Measurements from ENCODE around the gene ARPC1A.
"Not testable (repeated sequence)": the region's sequence is repeated elsewhere in the genome, so short reads cannot be mapped to it uniquely, and the experiment has no call there.

Gene ARPC1A

GRCh38 chr7:99325592-99326407, at the start of gene ARPC1A:
TSS of gene ARPC1A (plus strand) at chr7:99325898. CDS start at chr7:99333354, 7,456 bp downstream.
- DNase-seq (ENCODE audit: low spot score): peak; percentile 99

DNA sequence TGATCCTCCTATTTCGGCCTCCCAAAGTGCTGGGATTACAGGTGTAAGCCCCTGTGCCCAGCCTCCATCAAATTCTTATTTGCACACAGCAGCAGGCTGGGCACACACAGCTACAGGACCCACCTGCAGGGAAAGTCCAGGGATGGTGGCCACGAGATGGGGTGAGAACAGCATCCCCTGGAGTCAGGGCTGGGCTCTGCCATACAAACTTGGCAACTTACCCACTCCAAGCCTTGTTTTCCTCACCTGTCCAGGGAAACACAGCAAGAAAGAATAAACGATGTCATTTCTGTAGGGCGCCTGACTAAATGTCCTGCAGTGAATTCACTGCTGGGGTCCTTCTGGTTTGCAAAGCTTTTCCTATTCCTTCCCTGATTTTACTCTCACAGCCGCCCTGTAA, 47.5 kb upstream of the ARPC1A start:
- no peak for DNase-seq (ENCODE audit: low spot score)

GRCh38 chr7:99284165-99284564, 41.5 kb upstream of the ARPC1A start:
- DNase-seq (ENCODE audit: low spot score): not testable (repeated sequence)

- no peak for DNase-seq (ENCODE audit: low spot score)
Observed at GRCh38 chr7:99287779-99288534, 37.7 kb upstream of the ARPC1A start.

- no peak for DNase-seq (ENCODE audit: low spot score)
Observed at GRCh38 chr7:99289185-99289584, 36.5 kb upstream of the ARPC1A start.

DNA sequence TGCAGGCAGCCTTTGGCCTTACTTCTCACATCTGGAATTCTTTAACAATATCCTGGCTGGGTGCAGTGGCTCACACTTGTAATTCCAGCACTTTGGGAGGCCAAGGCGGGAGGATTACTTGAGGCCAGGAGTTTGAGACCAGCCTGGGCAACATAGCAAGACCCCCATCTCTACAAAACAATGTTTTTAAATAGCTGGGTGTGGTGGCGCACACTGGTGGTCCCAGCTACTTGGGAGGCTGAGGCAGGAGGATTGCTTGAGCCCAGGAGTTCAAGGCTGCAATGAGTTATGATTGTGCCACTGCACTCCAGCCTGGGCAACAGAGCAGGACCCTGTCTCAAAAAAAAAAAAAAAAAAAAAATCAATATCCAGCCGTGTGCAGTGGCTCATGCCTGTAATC, 35.5 kb upstream of the ARPC1A start:
- DNase-seq (ENCODE audit: low spot score): not testable (repeated sequence)

DNA sequence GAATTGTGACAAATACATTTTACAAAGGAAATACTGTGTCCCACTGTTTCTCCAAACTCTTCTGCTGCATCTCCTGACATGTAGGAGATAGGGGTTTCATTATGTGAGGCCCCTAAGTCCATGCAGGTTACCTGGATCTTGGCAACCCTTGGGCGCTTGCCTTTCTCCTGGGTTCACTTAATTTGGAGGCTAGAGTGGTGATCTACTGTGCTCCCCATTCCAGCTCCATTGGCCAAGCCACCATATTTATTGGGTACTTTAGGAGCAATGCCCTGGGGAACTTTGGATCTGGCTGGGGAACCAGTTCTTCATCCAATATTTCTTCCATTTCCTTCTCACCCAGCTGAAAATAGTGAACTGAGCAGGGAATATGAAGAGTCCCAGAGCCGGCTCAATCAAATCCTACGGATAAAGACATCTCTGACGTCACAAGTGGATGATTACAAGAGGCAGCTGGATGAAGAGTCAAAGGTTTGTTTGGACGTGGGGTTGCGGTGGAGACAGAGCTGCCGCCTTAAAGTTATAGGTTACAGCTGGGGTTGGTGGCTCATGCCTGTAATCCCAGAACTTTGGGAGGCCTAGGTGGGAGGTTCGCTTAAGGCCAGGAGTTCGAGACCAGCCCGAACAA, 34.6 kb upstream of the ARPC1A start:
- DNase-seq (ENCODE audit: low spot score): no peak

DNA sequence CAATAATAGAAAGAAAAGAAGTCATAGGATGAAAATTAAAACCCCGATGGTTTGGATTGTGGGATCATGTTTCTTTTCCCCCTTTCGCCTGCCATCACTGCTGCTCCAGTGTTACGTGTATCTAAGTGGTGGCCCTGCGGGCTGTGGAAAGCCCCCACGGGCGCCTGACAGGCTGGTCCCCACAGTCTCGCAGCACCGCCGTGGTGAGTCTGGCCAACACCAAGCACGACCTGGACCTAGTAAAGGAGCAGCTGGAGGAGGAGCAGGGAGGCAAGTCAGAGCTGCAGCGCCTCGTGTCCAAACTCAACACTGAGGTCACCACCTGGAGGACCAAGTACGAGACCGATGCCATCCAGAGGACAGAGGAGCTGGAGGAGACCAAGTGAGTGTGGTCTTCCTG, 33.6 kb upstream of the ARPC1A start:
- no peak for DNase-seq (ENCODE audit: low spot score)

DNA sequence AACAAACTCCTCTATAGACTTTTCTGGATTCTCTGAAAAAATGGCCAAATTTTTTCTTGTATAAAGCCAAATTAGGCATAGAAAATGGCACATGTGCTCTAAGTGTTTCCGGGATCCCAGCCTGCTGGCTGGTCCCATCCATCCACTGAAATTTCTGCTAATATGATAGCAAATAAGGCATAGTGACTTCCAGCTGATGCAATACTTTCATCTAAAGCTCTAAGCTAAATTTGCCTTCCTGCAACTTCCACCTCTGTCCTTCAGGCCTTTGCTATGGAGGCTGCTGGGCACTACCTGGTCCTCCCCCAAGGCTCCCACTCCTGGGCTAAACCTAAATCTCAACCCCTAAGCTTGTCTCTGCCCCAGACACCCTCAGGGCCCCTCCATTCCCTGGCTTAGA, 32.5 kb upstream of the ARPC1A start:
- DNase-seq (ENCODE audit: low spot score): no peak

- no peak for DNase-seq (ENCODE audit: low spot score)
Observed at GRCh38 chr7:99293650-99294049, 32.0 kb upstream of the ARPC1A start.

DNA sequence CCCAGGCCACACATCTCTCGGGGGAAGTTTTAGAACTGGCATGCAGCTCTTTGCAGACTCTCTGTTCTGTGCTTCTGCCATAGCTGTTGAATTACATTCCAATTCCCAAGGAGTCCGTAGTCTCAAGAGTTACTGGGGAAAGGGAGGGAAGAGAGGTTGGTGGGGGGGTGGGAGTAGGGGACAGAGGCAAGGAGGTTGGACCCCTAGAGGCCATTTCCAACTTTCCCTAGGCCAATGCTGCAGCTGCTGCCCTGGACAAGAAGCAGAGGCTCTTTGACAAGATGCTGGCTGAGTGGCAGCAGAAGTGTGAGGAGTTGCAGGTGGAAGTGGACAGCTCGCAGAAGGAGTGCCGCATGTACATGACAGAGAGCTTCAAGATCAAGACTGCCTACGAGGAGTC, 29.2 kb upstream of the ARPC1A start:
- no peak for DNase-seq (ENCODE audit: low spot score)

DNA sequence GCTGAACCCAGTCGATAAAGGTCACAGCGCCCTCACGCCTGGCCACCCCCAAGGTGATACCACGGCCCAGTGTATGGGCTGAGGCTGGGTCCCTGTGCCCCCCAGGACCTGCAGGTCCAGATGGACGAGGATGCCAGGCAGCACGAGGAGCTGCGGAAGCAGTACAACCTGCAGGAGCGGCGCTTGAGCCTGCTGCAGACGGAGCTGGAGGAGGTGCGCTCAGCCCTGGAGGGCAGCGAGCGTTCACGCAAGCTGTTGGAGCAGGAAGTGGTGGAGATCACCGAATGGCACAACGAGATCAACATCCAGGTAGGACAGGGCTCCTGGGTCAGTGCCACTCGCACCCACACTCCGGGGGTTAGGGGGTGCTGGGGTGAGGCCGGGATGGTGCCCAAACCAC, 24.2 kb upstream of the ARPC1A start:
- DNase-seq (ENCODE audit: low spot score): no peak

GRCh38 chr7:99305473-99306260, 20.0 kb upstream of the ARPC1A start:
- DNase-seq (ENCODE audit: low spot score): no peak

- no peak for DNase-seq (ENCODE audit: low spot score)
Observed at GRCh38 chr7:99308461-99309074, 17.1 kb upstream of the ARPC1A start.

DNA sequence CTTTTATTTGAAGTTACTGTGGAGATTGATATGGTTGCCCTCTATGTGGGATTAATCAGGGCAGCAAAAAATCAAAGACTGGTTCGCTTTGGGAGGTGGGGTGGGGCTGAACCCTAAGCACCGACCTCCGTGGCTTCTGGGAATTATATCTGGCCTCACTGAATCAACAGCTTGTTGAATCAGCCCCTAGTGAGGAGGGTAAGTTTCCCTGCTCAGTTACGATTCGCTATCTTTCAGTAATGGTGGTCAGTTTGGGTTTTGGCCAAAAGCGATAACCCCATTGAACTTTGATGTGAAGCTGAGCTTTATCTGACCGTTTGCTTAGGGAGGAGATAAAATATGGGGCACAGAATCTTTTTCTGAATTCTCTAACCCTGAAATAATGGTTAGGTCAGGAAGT, 16.6 kb upstream of the ARPC1A start:
- DNase-seq (ENCODE audit: low spot score): no peak

GRCh38 chr7:99310004-99310403, 15.7 kb upstream of the ARPC1A start:
- no peak for DNase-seq (ENCODE audit: low spot score)

DNA sequence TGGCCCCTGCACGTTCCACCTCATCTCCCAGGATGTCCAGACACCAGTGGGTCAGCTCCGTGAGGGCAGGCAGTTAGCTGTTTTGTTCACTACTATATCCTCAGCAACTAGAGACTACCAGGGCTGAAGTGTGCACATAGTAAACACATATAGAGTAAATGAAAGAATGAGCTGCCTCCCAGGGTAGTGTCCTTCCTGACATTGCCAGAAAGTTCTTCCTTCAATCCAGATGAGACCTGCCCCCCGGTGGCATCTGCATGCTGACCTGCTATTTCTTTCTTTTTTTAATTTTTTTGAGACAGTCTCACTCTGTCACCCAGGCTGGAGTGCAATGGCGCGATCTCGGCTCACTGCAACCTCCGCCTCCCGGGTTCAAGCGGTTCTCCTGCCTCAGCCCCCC, 14.0 kb upstream of the ARPC1A start:
- no peak for DNase-seq (ENCODE audit: low spot score)

DNA sequence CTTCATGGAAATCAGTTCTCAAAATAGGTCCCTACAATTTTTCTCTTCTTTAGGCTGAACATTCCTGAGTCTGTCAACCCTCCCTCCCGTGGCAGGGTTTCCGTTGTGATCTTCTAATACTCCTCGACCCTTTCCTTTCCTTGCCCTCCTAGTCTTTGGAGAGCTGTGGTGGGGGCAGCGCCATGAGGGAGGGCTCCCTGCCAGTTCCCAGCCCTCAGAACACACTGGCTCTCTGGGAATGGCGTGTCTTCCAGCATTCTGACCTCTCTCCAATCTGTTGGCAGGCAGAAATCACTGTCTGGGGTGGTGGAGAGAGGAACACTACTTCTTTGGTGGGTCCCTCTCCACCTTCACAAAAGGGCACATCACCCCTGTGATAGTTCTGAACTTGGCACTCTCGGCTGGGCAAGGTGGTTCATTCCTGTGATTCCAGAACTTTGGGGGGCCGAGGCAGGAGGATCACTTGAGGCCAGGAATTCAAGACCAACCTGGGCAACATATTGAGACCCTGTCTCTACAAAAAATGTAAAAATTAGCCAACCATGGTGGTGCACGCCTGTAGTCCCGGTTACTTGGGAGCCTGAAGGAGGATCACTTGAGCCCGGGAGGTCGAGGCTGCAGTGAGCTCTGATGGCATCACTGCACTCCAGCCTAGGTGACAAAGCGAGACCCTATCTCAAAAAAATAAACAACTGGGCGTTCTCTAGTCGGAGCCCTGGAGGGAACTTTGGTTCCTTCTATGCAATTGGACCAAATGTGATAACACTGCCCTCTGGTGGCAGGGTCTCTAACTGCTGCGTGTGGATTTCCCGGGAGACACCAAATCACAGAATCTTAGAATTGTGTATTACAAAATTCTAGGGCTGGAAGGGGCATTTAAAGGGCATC, 13.1 kb upstream of the ARPC1A start:
- peak; percentile 68 for DNase-seq (ENCODE audit: low spot score)

GRCh38 chr7:99313204-99313573, 12.5 kb upstream of the ARPC1A start:
- no peak for DNase-seq (ENCODE audit: low spot score)

DNA sequence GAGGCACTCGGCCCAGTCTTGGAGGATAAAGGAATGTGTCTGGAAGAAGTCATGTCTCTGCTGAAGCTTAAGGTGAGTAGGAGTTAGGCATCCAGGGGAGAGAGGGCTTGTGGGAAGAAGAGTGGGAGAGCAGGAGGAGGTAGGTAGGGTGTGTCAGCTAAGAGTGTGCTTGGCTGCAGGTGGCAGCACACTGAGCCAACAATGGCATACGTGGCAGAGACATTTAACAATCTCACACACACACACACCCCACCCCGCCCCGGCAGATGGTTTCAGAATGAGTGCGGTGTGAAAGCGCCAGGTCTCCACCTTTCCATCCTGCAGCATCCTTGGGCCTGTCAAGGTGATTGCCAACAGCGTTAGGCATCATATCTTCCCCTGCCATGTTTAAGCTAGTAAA, 11.2 kb upstream of the ARPC1A start:
- DNase-seq (ENCODE audit: low spot score): no peak

DNA sequence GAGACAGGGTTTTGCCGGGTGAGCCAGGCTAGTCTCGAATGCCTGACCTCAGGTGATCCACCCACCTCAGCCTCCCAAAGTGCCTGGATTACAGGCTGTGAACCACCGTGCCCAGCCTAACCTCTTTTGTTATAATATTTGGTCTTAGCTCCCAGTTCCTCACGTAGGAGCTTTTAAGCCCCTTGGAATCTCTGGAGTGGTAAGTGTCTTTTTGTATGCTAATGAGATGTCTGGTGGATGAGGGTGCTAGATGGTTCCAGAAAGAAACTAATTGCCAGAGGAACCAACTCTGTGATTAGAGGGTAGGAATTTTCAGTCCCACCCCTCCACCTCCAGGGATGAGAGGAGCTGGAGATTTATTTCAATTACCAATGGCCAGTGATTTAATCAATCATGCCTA, 5.3 kb upstream of the ARPC1A start:
- no peak for DNase-seq (ENCODE audit: low spot score)
